GM13977 (cell line): ENCODE data around the gene DNAJC2.

Experiments used
- DNase-seq: peaks from one replicate; pipeline ENCODE4 v3.0.0; 2012; ENCODE audit warnings: low spot score
- CTCF ChIP-seq: IDR thresholded peaks from 2 replicates; pipeline ENCODE4 v1.5.1; 2012; ENCODE audit warnings: mild to moderate bottlenecking, control low read depth; ENCODE audit not compliant: insufficient read depth; ENCODE audit errors: extremely low read depth, missing control alignments
- in situ Hi-C: fragments of 300-500 bp; cut with MboI; formaldehyde crosslinking; loops from one replicate; pipeline ENCODE4 v1.12.0; 2022; ENCODE audit warnings: low sequenced_read_pairs, low pct_unique_long_range_greater_than_20kb, mixed read lengths, inconsistent platforms; ENCODE audit not compliant: unreplicated experiment

Gene DNAJC2

GRCh38 chr7:103349805-103350204 is 5.2 kb upstream of the DNAJC2 start:
- no peak for DNase-seq
- TF ChIP-seq CTCF: no peak
- in situ Hi-C loops: no loop called here

- TF ChIP-seq CTCF: no peak
- DNase-seq: no peak
- in situ Hi-C loops: no loop called here
These were observed 4.4 kb upstream of the DNAJC2 start for GRCh38 chr7:103348959-103349358.

GRCh38 chr7:103348452-103348851 is 3.9 kb upstream of the DNAJC2 start:
- in situ Hi-C loops: no loop called here
- DNase-seq: no peak

GRCh38 chr7:103347507-103348267 is 3.1 kb upstream of the DNAJC2 start, which contains the start of gene PSMC2:
Gene PSMC2 (plus strand): TSS chr7:103347643. CDS start chr7:103347712, 69 bp downstream.
- peak; percentile 81 for DNase-seq
- in situ Hi-C loops: no loop called here
- TF ChIP-seq CTCF: no peak

More at GRCh38 chr7:103348452-103348851, 3.9 kb upstream of the DNAJC2 start:
- TF ChIP-seq CTCF: no peak

GRCh38 chr7:103346396-103346795 is 1.8 kb upstream of the DNAJC2 start:
- TF ChIP-seq CTCF: no peak
- in situ Hi-C loops: no loop called here

GRCh38 chr7:103343758-103344452 is 662 bp downstream of the DNAJC2 start:
- in situ Hi-C loops: no loop called here
- peak; percentile 34 for DNase-seq
- TF ChIP-seq CTCF: no peak

More at GRCh38 chr7:103346396-103346795, 1.8 kb upstream of the DNAJC2 start:
- DNase-seq: no peak
